Activated CD4-positive, alpha-beta T cell treated with anti-CD3 and anti-CD28 coated beads for 4 hours (primary cell): ENCODE measurements around the gene KRT33A.
"Not testable (repeated sequence)": the region's sequence is repeated elsewhere in the genome, so short reads cannot be mapped to it uniquely, and the experiment has no call there.

ENCODE experiments used
- DNase-seq, 2 donors: peaks; one replicate each; pipeline ENCODE4 v3.0.0-alpha.2; 2020

KRT33A gene

DNA sequence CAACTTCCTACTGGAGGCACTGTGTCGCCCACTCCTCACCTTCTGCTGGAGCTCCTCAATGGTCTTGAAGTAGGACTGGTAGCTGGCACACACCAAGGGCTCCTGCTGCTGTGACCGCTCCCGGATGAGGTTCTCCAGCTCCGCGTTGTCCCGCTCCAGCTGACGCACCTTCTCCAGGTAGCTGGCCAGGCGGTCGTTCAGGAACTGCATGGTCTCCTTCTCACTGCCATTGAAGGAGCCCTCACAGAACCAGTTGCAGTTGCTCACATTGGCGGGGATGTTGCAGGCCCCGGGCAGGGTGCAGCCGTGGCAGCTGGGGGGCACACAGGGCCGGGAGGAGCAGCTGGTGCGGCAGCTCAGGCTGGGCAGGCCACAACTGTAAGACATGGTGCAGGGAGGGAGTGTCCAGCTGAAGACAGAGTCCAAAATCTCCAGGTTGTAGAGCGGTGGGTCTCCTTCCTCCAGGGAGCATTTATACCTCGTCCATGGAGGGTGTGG lies at the start of gene KRT33A:
Gene KRT33A, minus strand, starts transcription at position 448 of the 498 bp plus-strand sequence. Its CDS starts 61 bp downstream, at position 387.
- not testable (repeated sequence) for DNase-seq

DNA sequence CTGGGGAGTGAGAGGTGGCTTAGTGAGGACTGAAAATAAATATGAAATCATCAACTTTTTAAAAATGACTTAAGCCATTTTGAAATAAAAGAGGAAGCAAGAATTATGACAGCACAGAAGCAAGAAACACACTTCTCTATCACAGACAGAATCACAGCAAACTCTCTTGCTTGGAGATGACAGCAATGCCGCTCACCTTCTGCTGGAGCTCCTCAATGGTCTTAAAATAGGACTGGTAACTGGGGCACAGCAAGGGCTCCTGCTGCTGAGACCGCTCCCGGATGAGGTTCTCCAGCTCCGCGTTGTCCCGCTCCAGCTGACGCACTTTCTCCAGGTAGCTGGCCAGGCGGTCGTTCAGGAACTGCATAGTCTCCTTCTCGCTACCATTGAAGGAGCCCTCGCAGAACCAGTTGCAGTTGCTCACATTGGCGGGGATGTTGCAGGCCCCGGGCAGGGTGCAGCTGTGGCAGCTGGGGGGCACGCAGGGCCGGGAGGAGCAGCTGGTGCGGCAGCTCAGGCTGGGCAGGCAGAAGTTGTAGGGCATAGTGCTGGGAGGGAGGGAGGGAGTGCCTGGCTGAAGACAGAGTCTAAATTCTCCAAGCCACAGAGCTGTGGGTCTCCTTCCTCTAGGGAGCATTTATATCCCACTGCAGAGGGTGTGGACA lies 46.5 kb upstream of the KRT33A start, which contains the start of gene KRT31:
Gene KRT31, minus strand, starts transcription at position 613 of the 665 bp plus-strand sequence. Its CDS starts 69 bp downstream, at position 544.
- DNase-seq = no peak

DNA sequence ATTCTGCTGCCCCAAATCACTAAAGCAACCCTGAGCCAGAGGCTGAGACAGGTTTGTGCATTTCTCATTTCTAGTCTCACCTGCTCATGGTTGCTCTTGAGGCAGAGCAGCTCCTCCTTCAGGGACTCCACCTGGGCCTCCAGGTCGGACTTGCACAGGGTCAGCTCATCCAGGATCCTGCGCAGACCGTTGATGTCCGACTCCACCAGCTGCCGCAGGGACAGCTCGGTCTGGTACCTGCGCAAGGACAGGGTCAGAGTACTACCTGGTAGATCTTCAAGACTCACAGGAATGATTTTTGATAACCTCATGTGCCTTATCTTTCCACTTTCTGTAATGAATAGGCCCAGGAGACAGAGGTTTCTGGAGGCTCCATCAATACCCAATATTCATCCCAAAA lies 45.7 kb upstream of the KRT33A start:
- DNase-seq = no peak

DNA sequence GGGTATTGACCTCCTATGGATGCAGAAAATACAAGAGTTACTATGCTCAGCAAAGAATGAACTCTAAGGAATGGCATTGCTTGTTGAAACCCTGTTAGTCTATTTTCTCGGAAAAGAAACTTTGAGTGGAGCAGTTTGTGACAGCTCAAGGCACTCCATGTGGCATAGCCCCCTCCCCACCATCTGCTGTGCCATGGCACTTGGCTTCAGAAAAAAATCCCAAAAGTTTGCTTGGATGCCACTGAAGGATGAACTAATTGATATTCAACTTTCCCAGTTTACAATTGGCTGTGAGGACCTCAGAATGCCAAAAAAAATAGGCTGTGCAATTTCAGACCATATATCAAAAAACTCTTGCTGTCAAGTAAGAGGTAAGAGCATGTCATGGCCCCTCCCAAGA lies 45.0 kb upstream of the KRT33A start:
- no peak for DNase-seq

DNA sequence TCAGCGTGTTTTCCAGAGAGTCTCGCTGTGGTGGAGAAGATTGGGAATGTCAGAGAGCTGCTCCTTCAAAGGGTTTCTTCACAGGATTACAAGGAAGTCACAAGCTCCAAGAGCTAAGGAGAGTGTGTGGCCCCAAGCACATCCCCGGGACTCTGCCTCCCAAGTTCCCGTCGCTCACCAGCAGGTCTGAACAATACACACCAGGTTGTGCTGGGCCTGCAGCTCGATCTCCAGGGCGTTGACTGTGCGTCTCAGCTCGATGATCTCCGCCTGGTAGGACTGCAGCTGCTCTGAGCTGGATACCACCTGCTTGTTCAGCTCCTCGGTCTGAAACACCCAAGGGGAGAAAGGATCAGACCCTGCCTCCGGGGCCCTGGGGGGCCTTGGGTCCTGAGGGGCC lies 44.4 kb upstream of the KRT33A start:
- not testable (repeated sequence) for DNase-seq

DNA sequence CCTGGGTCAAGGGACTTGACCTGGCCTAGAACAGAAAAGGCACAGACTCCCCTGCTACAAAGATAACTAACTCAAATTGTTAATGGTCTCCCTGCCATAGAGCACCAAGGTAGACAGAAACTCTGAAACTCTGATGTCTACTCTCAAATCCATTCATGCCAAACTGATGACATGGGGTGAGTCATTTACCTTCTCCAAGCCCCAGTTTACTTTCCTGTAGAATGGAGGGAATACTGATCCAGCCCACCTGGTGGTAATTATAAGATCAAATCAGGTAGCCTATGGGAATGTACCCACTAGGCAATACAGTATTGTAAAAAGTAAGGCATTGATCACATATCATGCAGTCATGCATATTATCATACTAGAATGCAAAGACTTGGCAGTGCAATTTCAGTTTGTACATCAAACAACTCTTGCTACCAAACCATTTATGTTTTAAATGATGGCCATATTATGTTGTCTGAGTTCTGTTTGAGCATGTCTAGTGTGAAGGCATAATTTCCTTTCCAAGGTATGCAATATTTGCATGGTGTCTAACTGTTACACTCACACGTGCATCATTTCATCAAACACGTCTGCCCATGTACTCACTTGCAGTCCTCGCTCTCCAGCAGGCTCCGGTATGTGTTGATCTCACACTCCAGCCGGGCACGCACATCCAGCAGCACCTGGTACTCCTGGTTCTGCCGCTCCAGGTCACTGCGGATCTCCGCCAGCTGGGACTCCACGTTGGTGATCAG lies 43.8 kb upstream of the KRT33A start:
- DNase-seq = no peak

DNA sequence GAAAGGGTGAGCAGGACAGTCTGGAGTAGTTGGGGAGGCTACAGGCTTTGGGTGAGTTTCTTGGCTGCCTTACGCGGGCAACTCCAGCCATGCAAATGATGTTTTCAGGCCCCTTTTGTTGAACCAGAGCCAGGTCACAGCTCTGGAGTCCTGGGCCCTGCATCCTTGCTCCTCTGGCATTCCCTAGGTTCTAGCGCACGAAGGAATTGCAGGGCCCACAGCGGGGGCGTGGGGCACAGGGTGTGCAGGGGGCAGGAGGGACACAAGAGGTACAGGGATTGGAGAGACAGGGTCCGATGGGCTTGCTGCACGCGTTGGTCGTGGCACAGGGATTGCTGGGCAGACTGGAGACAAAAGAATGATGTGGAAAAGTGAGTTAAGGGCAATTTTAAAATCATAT lies 43.2 kb upstream of the KRT33A start:
- no peak for DNase-seq

DNA sequence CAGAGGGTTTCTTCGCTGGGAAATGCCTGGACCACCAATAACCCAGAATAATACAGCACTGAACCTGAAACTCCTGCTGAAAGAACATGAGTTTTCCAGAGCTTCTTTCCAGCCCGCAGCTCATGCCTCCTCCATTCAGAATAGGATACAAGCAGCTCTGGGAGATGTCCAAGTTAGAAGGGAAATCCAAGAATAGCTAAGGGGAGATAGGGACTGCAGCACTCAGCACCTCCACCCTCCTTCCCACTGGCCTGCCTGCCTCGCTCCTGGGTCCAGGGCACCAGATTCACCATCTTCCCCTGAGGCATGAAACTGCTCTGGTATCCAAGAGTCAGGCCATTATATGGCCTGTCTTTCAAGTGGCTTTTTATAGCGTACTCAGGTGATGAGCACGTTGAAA lies 42.7 kb upstream of the KRT33A start:
- DNase-seq = no peak

DNA sequence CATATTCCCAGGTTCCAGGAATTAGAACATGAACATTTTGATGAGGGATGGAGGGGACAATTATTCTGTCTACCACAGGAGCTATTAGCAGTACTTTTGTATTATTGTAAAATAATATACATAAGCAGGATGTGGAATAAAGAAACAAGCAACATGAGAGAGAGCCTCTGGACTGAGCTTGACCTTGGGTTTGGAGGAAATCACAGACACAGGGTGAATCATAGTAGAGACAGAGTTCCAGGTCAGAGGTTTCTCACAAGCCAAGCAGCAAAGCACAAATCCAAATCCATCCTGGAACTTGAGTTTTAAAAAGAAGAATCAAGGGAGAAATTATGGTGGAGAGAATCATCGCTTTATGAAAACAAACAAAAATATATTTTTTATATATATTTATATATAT lies 41.6 kb upstream of the KRT33A start:
- DNase-seq = no peak

DNA sequence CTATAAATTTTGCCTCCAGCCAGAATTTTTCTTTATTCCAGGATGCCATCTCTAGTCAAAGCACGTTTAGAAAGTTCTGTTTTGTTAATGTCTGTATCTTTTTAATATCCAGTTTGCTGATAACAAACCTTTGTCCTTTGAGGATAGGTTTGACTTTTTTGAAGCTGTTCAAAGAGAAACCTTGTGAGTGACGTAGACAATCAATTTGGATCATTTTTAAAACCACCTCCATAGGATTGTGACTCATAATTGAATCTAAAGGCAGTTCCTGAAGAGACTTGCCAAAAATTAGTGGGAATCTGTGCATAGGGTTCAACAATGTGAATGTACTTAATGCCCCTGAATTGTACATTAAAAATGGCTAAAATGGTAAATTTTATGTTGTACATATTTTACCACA lies 40.9 kb upstream of the KRT33A start:
- DNase-seq = no peak

DNA sequence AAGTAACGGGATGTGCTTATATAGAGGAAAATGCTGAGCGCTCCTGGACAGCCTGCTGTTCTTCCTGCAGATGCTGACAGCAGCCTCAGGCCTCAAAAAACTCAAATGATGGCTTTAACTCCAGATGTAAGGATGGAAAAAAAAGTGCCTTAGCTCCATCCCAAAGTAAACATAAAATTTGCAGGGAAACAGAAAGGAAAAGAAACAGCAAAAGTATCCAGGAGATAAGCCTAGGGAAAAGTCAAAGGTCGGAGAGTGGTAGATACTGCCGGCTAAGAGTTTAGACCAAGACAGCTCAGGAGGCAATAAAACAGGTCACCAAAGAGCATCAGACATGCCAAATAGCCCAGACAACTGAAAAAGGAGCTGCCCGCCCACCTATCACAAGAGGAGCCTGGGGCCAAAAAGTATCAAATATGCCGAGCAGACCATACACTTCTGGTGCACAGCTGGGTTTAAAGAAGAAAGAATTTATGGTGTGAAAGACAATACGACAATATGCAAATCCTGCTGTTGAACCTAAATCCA lies 39.8 kb upstream of the KRT33A start:
- DNase-seq = no peak

DNA sequence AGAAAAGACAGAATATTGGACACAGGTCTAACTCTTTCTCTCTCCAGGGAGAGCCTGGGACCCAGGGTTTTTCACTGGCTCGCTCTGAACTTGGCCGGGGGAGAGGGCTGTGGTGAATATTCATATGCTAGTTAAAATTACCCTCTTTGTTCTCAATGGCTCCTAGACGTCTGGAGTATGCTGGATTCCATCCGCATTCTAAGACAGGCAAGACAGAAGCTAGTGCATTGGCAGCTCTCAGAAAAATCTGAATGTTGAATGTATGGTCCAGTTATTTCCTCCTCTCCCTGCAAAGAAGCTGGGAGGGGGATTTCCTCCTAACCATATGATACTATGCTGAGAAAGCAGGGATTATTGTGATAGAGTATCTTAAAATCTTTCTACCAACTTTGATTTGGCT lies 37.0 kb upstream of the KRT33A start:
- DNase-seq = no peak

DNA sequence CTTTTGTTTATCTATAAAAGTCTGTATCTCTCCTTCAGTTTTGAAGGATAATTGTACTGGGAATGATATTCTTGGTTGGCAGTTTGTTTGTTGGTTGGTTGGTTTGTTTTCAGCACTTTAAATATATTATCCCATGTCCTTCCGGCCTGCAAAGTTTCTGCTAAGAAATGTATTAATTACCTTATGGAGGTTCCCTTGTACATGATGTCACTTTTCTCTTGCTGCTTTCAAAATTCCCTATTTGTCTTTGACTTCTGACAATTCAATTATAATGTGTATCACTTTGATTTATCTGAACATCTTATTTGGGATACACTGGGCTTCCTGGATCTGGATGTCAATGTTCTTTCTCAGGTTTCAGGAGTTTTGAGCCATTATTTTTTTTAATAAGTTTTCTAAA lies 35.6 kb upstream of the KRT33A start:
- DNase-seq = no peak

DNA sequence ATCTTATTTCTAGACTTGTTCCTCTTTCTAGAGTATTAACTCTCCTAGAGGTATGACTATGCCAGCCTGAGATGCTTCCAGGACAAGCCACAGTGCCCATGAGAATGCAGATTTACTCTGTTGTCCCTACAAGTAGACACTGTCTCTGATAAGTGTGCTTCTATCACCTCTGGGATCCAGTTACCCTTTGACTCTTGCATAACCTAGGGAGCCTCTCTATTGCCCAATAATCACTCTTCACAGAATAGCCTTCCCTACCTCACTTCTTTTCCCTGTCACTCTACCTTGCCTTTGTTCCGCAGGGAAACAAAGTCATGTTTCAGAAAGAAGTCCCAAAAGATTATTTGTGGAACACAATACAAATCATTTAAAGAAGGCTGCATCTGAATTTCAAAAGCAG lies 33.1 kb upstream of the KRT33A start:
- DNase-seq = no peak

DNA sequence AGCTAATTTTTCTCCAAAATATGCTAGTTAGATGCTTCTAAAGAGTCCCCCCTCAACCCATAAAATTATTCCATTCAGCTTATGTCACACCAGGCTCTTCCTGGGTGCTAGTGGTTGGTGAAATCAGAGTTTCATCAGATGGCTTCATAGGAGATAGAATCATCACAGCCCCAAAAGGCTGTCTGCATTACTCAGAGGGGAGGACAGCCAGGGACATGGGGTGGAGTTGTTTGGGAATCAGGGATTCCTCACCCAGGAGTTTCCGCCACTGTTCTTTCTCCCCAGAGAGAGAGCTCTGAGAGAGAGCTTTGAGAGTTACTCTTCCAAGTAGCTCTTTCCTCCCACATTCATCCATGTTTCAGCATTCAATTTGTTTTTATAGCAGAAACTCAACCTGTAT lies 31.8 kb upstream of the KRT33A start:
- no peak for DNase-seq

DNA sequence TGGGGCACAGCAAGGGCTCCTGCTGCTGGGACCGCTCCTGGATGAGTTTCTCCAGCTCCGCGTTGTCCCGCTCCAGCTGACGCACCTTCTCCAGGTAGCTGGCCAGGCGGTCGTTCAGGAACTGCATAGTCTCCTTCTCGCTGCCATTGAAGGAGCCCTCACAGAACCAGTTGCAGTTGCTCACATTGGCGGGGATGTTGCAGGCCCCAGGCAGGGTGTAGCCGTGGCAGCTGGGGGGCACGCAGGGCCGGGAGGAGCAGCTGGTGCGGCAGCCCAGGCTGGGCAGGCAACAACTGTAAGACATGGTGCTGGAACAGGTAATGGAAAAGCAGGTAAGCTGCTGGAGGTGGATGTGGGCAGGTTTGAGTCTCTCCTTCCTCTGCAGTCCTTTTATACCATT lies 31.3 kb upstream of the KRT33A start, which contains the start of gene KRT34:
Gene KRT34, minus strand, starts transcription at position 364 of the 400 bp plus-strand sequence. Its CDS starts 60 bp downstream, at position 304.
- DNase-seq = not testable (repeated sequence)

DNA sequence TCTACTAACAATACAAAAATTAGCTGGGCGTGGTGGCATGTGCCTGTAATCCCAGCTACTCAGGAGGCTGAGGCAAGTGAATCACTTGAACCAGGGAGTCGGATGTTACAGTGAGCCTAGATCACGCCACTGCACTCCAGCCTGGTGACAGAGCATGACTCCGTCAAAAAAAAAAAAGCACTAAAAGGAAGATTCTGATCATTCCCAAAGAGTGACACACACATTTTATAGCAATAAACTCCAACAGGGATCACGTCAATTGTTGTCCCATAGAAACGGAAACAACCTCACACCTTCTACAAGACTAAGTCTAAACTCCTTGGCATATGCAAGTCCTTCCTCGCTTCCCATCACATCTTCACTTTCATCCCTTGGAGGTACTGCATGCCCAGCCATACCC lies 29.5 kb upstream of the KRT33A start:
- DNase-seq = not testable (repeated sequence)

DNA sequence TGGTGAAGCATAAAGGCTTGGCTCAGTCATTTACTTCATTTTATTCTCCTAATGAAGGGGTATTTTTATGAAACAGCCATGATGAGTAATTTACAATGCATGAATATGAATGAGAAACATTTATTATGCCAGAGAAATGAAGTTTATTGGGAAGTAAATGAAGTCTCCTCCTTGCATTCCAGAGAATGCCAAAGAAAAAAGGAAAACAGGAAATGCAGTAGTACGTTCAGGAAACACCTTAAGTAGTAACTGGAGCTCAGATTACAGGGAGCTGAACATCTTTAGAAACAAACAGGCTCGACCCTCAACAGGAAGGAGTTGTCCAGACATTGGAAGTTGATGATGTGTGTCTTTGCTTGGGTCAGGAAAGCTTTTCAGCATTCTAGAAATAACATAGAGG lies 26.9 kb upstream of the KRT33A start:
- no peak for DNase-seq

DNA sequence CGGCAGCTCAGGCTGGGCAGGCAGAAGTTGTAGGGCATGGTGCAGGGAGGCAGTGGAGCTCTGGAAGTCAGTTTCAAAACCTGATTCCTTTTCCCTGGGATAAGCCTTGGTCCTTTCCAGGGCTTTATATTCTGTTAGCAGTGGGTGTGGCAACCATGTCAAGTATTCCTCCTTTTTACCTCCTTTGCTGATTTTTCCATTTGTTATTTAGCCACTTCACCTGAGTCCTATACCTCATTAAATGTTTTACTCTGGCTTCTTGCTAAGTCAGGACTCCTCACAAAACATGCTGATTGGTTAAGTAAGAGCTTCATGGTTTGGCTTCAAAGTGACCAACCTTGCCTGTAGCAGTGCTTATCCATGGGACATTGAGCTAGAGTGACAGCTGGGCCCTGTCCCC lies 19.1 kb upstream of the KRT33A start, which contains the start of gene KRT33B:
Gene KRT33B, minus strand, starts transcription at position 101 of the 400 bp plus-strand sequence. Its CDS starts 63 bp downstream, at position 38.
- no peak for DNase-seq

DNA sequence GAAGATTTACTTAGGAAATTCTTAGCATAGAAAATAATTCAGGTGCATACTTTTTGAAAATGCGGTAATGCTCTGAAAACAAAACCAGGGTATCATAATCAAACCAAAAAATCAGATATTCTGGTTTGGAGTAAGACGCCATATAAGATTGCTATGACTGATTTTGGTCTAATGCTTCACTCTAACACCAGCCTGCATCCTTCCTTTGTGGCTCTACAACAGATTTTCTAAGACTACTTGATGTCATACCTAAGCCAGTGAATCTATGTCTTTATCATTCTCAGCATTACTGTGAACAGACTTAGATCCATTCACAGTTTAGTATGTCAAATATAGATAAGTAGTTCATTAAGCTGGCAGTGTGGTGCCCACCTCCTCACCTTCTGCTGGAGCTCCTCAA lies 18.4 kb upstream of the KRT33A start:
- no peak for DNase-seq

DNA sequence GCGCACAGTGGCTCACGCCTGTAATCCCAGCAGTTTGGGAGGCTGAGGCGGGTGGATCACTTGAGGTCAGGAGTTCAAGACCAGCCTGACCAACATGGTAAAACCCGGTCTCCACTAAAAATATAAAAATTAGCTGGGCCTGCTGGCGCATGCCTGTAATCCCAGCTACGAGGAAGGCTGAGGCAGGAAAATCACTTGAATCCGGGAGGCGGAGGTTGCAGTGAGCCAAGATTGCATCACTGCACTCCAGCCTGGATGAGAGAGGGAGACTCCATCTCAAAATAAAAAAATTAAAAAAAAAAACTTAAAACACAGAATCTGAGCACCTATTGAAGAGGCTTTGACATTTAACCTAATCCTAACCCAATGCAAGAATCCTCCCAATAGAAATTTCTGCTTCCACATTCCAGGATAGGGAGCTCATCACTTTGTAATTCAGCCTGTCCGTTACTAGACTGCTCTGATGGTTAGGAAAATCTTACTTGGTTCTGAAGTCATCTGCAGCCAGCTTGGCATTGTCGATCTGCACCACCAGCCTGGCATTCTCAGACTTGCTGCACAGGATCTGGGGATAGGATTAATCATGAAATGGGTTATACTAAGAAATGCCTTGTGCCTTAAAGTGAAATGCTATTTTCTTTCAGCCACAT lies 16.9 kb upstream of the KRT33A start:
- DNase-seq = no peak

DNA sequence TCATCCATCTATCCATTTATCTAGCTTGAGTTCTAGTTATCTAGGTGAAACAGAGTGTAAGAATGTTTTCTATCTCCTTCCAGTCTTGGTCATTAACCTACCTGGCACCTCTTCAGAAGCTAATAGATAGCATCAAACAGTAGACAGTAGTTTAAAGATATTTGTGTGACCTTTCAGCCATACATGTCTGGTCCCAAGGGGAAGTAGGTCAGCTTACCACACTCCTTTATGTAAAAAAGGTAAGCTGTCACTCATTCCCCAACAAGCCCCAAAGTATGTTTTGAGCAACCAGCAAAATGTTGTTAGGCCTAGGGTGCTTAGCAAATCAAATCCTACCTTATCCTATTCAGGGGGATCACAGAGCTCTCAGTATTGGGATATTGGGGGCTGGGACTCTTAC lies 15.4 kb upstream of the KRT33A start:
- DNase-seq = no peak

DNA sequence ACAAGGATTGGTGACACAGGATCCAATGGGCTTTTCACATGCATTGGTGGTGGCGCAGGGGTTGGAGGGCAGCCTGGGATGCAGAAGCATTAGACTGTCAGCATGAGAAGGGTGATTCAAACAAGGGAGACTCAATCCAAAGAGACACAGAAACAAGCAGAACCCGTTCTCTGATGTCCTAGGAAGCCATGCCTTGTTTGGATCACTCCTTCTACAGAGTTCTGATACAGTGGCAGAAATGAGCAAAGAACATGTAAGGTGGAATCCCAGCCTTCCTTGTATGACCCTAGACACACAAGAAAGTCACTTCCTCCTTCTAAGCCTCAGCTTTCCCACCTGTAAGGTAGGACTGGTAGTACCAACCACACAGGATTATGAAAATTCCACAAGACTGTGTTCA lies 13.3 kb upstream of the KRT33A start:
- no peak for DNase-seq
